ENCODE results near the gene MAD1L1.

DNA sequence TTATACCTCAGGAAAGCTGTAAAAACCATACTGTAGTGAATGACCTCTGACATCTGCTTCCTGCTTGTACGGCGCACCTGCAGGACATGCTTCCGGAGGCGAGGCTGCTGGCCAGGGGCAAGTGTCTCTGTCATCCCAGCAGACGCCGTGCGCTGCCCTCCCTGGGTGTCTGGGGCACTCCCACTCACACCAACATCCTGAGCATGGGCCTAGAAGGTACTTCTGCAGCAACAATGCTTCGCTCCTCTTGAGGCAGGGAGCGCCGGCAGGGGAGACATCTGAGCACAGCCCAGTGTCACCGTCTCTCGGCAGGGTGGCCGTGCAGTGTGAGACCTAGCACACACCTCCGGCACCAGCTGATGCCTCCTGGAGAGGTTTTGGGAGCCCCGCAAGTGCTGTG is 269.2 kb downstream of the MAD1L1 start:
- TF ChIP-seq CTCF (IDR thresholded peaks at IDR 0.05 in 2 of 3, conservative IDR thresholded peaks at IDR 0.05 in 1 of 3; ENCODE audit: borderline replicate concordance in 1 of 3, insufficient read depth in 1 of 3, low read depth in 2 of 3, low read length in 2 of 3) (no peak), EGR1 (IDR thresholded peaks at IDR 0.05; ENCODE audit: low read depth) (no peak), POLR2A (IDR thresholded peaks at IDR 0.05; ENCODE audit: borderline replicate concordance, extremely low read depth, insufficient read depth, insufficient read length) (no peak), FOSL1 (IDR thresholded peaks at IDR 0.05; ENCODE audit: low read depth) (no peak), TCF7L2 (IDR thresholded peaks at IDR 0.05; ENCODE audit: borderline replicate concordance, extremely low read depth, insufficient read depth, insufficient read length) (no peak), EZH2 (IDR thresholded peaks at IDR 0.05) (no peak), RAD21 (IDR thresholded peaks at IDR 0.05; ENCODE audit: low read depth) (no peak), POLR2AphosphoS5 (IDR thresholded peaks at IDR 0.05; ENCODE audit: low read depth, low read length) (no peak), EZH2phosphoT487 (IDR thresholded peaks at IDR 0.05; ENCODE audit: borderline replicate concordance) (no peak), ZNF274 (IDR thresholded peaks at IDR 0.05; ENCODE audit: low read depth, low read length) (no peak), MAX (IDR thresholded peaks at IDR 0.05) (no peak), SIN3A (IDR thresholded peaks at IDR 0.05; ENCODE audit: low read depth) (no peak), YY1 (IDR thresholded peaks at IDR 0.05; ENCODE audit: extremely low read depth, insufficient replicate concordance, low read depth, low read length) (no peak)
